ENCODE data around the gene PTH2R.
A peak's percentile ranks its signal among the peaks of the same experiment; 100 is the strongest.
"Not testable (repeated sequence)": the region's sequence is repeated elsewhere in the genome, so short reads cannot be mapped to it uniquely, and the experiment has no call there.

PTH2R gene, protein sequence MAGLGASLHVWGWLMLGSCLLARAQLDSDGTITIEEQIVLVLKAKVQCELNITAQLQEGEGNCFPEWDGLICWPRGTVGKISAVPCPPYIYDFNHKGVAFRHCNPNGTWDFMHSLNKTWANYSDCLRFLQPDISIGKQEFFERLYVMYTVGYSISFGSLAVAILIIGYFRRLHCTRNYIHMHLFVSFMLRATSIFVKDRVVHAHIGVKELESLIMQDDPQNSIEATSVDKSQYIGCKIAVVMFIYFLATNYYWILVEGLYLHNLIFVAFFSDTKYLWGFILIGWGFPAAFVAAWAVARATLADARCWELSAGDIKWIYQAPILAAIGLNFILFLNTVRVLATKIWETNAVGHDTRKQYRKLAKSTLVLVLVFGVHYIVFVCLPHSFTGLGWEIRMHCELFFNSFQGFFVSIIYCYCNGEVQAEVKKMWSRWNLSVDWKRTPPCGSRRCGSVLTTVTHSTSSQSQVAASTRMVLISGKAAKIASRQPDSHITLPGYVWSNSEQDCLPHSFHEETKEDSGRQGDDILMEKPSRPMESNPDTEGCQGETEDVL

DNA sequence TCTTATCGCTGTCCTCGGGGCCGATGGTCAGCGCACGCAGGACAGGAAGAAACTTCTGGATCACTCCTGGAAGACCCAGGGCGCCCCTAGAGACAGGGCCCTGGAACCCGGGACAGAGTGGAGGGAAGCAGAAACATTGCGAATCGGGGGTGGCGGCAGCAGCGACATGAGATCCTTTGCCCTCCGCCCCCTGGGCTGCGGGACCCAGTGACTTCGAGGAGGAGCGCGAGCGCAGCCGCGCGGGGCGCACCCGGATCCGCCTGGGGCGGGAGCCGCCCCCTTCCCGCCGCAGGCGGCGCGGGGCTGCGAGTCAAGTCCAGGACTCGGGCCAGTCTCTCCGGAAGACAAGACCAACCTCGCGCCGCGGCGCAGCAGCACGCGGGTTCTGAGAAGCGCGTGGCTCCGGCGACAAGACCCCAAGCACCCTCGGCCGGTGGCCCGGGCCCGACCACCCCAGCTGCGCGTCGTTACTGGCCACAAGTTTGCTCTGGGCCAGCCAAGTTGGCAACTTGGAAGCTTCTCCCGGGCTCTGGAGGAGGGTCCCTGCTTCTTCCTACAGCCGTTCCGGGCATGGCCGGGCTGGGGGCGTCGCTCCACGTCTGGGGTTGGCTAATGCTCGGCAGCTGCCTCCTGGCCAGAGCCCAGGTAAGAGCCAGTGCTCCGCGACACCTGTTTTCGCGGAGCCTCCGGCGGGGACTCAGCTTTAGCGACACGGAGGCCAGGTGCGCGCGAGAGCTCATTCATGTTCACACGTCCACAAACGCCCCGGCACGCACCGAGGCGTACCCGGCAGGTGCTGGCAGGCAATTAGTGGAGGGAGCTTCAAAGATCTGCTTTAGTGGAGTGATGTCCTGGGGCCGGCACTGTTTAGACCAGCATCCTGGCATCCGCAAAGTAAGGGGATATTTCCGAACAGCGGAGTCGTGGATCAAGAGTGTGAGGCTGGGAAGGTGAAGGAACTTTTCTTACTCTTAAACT lies at the start of gene PTH2R:
Gene PTH2R, plus strand, starts transcription at position 319 of the 978 bp plus-strand sequence. Its CDS starts 252 bp downstream, at position 571.
- DNase-seq, result no peak

DNA sequence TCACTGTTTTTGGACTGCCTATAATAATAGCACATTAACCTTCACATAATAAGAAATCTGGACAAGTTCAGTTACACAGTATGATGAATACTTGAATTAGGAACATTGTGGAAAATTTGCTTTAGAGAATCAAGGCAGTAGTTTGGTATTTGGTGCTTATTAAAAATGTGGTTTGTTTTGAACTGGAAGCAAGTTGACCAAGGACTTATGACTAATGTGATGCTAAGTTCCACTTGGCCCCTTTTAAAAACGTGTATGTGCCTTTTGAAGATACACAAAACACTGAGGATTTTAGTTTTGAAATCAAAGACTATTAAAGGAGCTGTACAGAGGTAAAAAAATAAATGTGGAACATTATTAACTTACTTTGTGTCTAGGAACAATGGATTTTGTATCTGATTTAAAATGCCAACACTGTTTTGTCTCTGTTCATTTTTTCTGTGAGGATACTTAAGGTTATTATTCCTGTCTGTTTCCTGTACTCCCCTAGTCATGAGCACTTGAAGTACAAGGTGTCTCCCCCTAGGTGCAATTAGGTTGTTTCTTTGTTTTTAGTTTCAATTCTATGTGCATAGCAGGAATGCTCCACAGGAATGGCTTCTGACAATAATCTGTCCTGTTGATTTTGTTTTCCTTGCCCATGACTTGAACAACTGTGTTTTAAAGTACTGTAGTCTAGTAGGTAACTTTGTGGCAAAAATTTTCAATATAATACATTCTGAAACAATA lies 49.6 kb upstream of the PTH2R start:
- DNase-seq, result no peak

DNA sequence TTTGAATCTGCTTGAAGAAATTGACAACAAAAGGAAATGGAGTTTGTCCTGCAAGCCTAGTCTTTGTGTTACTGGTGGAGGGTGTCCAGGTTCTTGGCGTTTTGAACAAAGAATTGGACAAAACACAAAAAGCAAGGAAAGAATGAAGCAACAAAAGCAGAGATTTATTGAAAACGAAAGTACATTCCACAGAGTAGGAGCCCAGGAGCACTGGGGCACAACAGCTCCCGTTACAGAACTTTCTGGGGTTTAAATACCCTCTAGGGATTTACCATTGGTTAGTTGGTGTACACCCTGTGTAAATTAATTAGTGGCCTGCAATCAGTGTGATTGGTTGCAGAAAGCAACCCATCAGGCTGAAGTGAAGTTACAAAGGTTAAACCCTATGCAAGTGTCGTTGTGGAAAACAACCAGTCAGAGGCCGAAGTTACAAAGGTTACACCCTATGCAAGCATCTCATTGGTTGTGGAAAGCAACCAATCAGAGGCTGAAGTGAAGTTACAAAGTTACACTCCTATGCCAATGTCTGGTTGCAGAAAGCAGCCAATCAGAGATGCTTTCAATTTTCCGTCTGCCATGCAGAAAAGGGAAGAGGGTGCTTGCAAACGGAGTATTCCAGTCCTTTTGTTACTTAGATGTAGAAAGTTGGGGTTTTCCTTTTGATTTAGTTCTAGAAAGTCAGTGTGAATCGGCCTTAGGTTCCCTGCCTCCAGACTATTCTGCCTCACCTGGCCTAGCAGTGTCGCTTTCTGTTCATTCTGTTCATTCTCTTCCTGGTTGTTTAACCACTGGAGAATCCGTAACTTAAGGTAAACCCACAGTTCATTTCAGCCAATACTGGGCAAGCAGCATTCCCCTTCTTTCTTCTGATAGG lies 47.6 kb upstream of the PTH2R start:
- DNase-seq, result peak; percentile 88

DNA sequence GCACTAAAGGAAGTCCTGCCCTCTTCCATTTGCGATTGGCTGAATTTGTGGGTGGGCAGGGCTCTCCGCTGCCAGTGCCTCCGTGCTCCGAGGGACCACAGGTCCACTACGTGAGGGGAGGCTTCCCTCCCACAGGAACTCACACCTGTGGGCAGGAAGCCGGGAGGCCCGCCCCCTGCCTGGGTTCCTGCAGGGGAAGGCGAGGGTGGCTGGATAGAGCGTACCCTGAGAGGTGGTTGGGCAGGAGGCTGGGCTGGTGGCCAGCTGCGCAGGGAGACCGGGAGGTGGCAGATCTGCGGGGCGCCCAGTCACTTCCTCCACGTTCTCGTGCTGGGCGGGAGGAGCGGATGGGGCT lies 47.0 kb upstream of the PTH2R start:
- peak; percentile 97 for DNase-seq

DNA sequence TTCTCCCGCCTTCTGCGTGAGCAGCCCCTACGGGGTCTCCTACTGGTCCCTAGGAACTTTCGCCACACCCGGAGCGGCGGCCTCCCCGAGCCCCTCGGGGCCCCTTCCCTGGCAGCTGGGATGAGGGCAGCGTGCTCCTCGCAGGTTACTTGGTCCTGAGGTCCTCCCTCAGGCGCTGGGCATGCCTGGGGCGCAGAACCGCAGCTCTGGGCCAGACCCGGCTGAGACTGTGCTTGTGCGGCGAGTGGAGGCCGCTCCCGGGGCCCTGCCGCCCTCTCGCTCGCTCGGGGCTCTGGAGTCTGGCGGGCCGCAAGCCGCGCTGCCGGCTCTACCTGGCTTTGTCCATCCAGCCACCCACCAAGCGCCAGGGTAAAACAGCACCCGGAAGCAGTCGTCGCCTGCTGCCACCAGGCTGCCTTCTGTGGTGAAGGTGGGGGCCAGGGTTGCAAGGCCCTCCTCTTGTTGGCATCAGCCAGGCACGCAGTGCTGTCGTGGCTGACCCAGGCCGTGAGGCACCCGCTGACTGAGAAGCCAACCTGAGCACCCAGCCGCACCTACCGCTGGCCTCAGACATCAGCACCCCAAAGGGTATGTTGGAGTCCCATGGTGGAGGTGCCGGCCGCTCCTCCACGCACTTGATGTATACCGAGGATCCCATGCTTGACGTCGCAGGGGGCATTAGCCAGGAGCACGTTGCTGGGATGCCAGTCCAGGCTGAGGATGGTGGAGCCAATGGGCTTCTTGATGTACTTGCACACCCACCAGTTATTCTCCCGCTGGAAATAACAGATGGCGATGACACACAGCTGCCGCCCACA lies 46.1 kb upstream of the PTH2R start:
- no peak for DNase-seq

- no peak for DNase-seq
Observed at GRCh38 chr2:208361077-208361441, 45.5 kb upstream of the PTH2R start.

DNA sequence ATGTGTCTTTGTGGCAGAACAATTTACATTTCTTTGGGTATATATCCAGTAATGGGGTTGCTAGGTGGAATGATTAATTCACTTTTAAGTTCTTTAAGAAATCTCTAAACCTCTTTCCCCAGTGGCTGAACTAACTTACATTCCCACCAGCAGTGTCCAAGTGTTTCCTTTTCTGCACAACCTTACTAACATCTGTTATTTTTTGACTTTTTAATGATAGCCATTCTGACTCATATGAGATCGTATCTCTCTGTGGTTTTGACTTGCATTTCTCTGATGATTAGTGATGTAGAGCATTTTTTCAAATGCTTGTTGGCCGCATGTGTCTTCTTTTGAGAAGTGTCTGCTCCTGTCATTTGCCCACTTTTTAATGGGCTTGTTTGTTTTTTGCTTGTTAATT lies 43.1 kb upstream of the PTH2R start:
- peak; percentile 75 for DNase-seq

DNA sequence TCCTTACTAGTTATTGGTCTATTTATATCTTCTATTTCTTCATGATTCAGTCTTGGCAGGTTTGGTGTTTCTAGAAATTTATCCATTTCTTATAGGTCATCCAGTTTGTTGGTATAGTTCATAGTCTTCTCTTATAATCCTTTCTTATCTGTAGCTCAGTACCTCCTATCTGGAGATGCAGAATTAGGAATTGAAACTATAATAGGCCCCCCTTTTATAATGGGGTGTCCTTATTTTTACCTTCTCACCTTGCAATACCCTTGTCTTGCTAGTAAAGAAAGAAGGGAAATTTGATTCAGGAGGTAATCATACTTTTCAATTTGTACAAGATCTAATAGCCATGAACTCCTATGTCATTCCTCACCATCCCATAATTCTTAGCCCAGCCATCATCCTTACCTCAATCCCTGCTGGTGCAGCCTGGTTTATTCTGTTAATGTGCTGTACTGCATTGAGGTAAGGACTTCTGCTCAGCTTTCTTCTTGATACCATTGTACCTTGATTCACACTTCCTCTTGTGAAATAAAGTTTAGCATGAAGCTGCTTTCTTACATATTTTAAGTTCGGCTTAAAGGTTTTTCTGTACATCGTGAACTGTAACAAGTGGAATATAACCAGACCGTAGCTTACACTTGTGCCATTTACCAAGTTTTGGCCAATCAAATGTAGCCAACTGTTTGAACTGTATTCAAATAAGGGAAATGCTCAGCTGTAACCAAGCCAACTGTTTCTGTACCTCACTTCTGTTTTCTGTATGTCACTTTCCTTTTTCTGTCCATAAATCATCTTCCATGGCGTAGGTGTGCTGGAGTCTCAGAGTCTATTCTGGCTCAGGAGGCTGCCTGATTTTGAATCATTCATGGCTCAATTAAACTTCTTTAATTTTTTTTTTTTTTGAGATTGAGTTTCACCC lies 40.1 kb upstream of the PTH2R start:
- no peak for DNase-seq

GRCh38 chr2:208369091-208369490 lies 37.5 kb upstream of the PTH2R start:
- no peak for DNase-seq

DNA sequence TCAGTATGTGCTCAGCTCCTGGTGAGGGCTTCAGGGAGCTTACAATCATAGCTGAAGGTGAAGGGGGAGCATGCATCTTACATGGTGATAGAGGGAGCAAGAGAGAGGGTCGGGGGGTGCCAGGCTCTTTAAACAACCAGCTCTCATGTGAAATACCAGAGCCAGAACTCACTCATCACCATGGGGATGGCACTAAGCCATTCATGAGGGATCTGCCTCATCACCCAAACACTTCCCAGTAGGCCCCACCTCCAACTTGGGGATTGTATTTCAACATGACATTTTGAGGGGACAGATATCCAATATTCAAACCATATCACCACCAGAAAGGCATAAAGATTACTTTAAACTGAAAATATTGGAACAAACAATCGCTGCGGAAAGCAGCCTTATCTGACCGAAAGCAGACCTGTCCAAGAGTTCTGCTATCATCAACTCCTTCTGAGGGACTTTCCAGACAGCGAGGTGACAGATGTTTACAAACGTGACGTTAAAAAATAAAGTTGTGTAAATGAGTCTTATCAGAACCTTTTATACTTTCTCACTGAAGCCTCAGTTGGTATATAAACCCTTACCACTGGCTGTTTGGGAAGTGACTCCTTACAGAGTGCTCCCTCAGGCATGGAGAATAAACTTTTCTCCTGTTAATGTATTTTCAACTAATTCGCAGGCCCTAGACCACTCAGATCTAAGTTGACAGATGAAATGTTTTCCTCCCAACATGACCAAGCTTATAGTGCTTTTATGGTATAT lies 35.5 kb upstream of the PTH2R start:
- DNase-seq, result no peak

DNA sequence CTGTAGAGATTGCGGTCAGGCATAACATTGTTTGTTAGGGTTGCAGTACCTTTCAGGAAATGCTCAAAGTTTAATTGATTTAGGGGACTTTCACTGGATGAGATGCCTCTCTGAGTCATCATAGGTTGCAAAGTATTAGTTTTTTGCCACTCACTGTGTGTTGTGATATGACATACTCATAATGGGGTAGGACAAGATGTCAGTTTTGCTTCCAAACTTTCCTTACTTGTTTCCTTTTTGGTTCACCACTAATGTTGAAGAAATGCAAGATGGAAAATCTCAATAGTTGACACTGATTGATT lies 35.0 kb upstream of the PTH2R start:
- no peak for DNase-seq

- no peak for DNase-seq
Observed at GRCh38 chr2:208373460-208374089, 33.0 kb upstream of the PTH2R start.

DNA sequence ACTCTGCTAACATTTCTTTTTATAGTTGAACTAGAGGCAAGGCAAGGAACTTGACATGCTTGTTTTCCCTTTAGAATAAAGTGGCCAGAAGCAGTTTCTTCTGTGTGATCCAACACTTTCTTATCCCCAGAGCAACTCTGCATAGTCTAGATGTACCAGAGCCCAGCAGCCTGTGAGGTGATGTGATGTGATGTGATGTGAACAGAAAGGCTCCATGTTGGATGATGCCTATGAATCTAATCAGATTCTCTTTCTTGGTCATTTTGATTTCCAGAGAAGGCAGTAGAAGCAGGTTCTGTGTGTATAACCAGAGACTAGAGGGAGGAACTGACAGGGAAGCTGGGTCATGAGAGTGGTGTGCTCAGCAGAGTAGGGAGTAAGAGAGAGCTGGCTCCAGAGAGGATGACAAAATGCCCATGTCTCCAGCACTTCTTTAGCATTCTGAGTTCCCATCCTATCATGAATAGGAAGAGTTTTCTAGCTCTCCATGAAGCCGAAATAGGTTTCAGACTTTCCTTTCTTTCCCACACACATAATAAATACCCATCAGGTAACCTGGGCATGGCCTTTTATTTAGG lies 31.0 kb upstream of the PTH2R start:
- DNase-seq, result no peak

DNA sequence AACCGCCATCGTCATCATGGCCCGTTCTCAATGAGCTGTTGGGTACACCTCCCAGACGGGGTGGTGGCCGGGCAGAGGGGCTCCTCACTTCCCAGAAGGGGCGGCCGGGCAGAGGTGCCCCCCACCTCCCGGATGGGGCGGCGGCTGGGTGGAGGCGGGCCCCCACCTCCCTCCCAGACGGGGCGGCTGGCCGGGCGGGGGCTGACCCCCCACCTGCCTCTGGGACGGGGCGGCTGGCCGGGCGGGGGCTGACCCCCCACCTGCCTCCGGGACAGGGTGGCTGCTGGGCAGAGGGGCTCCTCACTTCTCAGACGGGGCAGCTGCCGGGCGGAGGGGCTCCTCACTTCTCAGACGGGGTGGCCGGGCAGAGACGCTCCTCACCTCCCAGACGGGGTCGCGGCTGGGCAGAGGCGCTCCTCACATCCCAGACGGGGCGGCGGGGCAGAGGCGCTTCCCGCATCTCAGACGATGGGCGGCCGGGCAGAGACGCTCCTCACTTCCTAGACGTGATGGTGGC lies 29.2 kb upstream of the PTH2R start:
- DNase-seq, result not testable (repeated sequence)

GRCh38 chr2:208379192-208379591 lies 27.4 kb upstream of the PTH2R start:
- DNase-seq, result no peak

- no peak for DNase-seq
Observed at GRCh38 chr2:208384637-208385036, 22.0 kb upstream of the PTH2R start.

DNA sequence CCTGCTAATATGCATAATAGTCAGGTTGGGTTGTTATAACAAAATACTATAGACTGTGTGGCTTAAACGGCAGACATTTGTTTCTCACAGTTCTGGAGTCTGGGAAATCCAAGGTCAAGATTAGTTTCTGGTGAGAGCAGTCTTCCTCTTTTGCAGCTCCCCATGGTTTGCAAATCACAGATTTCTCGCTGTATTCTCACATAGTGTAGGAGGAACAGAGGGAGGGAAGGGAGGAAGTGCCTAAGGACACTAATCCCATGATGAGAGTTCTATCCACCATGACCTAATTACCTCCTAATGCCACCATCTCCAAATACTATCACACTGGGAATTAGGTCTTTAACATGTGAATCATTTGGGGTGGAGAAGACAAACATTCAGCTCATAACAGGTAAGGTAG lies 20.1 kb upstream of the PTH2R start:
- DNase-seq, result no peak

- DNase-seq, result no peak
Observed at GRCh38 chr2:208389940-208390339, 16.7 kb upstream of the PTH2R start.

Data from GF-D8 (cell line).